Measurements from ENCODE around the gene MAD1L1.

MAD1L1 gene

GRCh38 chr7:2072042-2072441 lies 160.7 kb downstream of the MAD1L1 start:
- H3K4me1 ChIP-seq (ENCODE audit: control insufficient read depth, insufficient read depth, low read length, poor library complexity, severe bottlenecking), result no peaks in the 10 kb centered on the region
- no peak overlapping the region for H3K27ac ChIP-seq (ENCODE audit: insufficient read depth, low read length, poor library complexity, severe bottlenecking)
- H3K9me3 ChIP-seq (ENCODE audit: control insufficient read depth, low read length), result no peaks in the 10 kb centered on the region
- H3K4me3 ChIP-seq (ENCODE audit: insufficient read depth, low read depth, low read length, poor library complexity, severe bottlenecking), result no peak overlapping the region
- no peak for DNase-seq
- H3K36me3 ChIP-seq (ENCODE audit: control insufficient read depth, insufficient read depth, low read length), result no peaks in the 10 kb centered on the region
- no peaks in the 10 kb centered on the region for H3K27me3 ChIP-seq (replicated peaks; ENCODE audit: control insufficient read depth, insufficient read depth, low read length, poor library complexity, severe bottlenecking)

DNA sequence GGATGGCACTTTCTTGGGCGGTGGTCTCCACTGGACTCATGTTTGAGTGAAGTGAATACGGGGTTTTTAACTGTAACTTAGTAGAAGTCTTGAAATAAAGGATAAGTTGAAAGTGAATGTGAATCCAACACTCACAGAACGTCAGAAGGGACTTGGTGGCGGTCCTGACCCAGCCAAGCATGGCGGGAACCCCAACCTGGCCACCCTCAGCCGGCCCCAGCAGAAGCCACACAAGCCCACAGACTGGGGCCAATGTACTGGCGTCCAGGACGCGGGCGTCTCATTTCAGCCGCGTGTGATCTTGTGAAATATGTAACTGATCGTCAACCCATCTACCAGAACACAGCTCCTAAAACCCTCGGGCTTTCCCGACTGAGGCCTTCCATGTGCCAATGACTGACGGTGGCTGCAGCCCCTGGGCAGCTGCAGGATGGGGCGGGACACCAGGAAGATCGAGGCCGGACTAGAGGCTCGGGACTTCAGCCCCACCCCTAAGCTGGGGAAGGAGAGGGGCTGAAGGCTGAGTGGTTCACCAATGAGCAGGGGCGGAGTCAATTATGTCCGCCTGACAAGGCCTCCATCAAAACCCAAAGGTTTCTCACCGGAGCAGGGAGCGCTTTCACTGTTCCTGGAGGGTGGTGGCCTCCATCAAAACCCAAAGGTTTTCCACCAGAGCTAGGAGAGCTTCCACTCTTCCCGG lies 161.5 kb downstream of the MAD1L1 start:
- DNase-seq, result no peak
- Histone ChIP-seq H3K9me3 (ENCODE audit: control insufficient read depth, low read length) (no peaks in the 10 kb centered on the region), H3K27ac (ENCODE audit: insufficient read depth, low read length, poor library complexity, severe bottlenecking) (no peak overlapping the region), H3K27me3 (replicated peaks; ENCODE audit: control insufficient read depth, insufficient read depth, low read length, poor library complexity, severe bottlenecking) (no peaks in the 10 kb centered on the region), H3K4me3 (ENCODE audit: insufficient read depth, low read depth, low read length, poor library complexity, severe bottlenecking) (no peak overlapping the region), H3K4me1 (ENCODE audit: control insufficient read depth, insufficient read depth, low read length, poor library complexity, severe bottlenecking) (peaks cover 7% of the 10 kb centered on the region), H3K36me3 (ENCODE audit: control insufficient read depth, insufficient read depth, low read length) (no peaks in the 10 kb centered on the region)

DNA sequence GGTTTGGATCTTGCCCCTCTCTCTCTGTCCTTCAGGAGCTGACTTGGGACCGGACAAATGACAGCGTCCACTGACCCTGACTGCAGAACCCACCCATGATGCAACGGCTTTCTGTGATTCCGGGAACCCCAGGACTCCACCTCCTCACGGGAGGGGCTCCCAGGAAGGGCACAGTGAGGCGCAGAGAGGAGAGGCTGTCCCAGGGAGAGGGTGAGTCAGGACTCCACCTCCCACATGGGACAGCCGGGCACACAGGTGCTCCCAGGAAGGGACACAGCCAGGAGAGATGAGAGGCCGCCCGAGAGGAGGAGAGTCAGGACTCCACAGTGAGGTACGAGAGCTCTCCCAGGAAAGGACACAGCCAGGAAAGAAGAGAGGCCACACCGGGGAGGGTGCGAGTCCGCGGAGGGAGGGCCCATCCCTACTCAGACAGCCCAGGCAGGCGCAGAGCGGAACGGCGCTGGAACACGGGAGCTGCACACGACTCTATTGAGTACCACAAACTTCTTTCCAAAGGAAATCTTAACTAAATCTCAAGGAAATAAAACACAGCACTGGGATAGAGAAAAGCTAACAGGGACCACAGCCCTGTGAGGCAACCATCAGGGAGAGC lies 162.5 kb downstream of the MAD1L1 start:
- H3K36me3 ChIP-seq (ENCODE audit: control insufficient read depth, insufficient read depth, low read length), result no peaks in the 10 kb centered on the region
- H3K4me1 ChIP-seq (ENCODE audit: control insufficient read depth, insufficient read depth, low read length, poor library complexity, severe bottlenecking), result peaks cover 12% of the 10 kb centered on the region
- no peaks in the 10 kb centered on the region for H3K27me3 ChIP-seq (replicated peaks; ENCODE audit: control insufficient read depth, insufficient read depth, low read length, poor library complexity, severe bottlenecking)
- H3K9me3 ChIP-seq (ENCODE audit: control insufficient read depth, low read length), result no peaks in the 10 kb centered on the region
- no peak for DNase-seq
- H3K27ac ChIP-seq (ENCODE audit: insufficient read depth, low read length, poor library complexity, severe bottlenecking), result no peak overlapping the region
- H3K4me3 ChIP-seq (ENCODE audit: insufficient read depth, low read depth, low read length, poor library complexity, severe bottlenecking), result no peak overlapping the region

DNA sequence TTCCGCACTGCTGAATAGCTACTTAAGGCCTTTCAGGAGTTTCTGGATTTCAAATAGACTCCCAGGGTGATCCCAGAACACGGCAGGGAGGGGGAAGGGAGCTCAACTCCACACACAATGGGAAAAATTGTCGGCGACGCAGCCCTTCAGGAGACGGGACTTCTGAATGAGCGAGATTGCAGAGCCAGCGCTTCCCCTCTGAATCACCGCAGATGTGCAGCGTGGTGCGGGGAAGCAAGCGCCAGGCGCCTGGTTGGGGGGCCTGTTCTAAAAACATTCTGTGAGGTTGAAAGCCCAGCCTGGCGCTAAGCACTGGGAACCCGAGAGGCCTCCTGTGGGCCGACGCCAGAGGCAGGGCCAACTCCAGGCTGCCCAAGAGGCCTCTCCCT lies 163.3 kb downstream of the MAD1L1 start:
- no peak for DNase-seq
- no peak overlapping the region for H3K4me3 ChIP-seq (ENCODE audit: insufficient read depth, low read depth, low read length, poor library complexity, severe bottlenecking)
- H3K27ac ChIP-seq (ENCODE audit: insufficient read depth, low read length, poor library complexity, severe bottlenecking), result no peak overlapping the region
- H3K27me3 ChIP-seq (replicated peaks; ENCODE audit: control insufficient read depth, insufficient read depth, low read length, poor library complexity, severe bottlenecking), result no peaks in the 10 kb centered on the region
- H3K36me3 ChIP-seq (ENCODE audit: control insufficient read depth, insufficient read depth, low read length), result no peaks in the 10 kb centered on the region
- H3K4me1 ChIP-seq (ENCODE audit: control insufficient read depth, insufficient read depth, low read length, poor library complexity, severe bottlenecking), result peaks cover 12% of the 10 kb centered on the region
- no peaks in the 10 kb centered on the region for H3K9me3 ChIP-seq (ENCODE audit: control insufficient read depth, low read length)

GRCh38 chr7:2068693-2069471 lies 163.9 kb downstream of the MAD1L1 start:
- H3K36me3 ChIP-seq (ENCODE audit: control insufficient read depth, insufficient read depth, low read length), result no peaks in the 10 kb centered on the region
- peaks cover 14% of the 10 kb centered on the region for H3K4me1 ChIP-seq (ENCODE audit: control insufficient read depth, insufficient read depth, low read length, poor library complexity, severe bottlenecking)
- no peak for DNase-seq
- no peak overlapping the region for H3K4me3 ChIP-seq (ENCODE audit: insufficient read depth, low read depth, low read length, poor library complexity, severe bottlenecking)
- no peaks in the 10 kb centered on the region for H3K9me3 ChIP-seq (ENCODE audit: control insufficient read depth, low read length)
- no peak overlapping the region for H3K27ac ChIP-seq (ENCODE audit: insufficient read depth, low read length, poor library complexity, severe bottlenecking)
- no peaks in the 10 kb centered on the region for H3K27me3 ChIP-seq (replicated peaks; ENCODE audit: control insufficient read depth, insufficient read depth, low read length, poor library complexity, severe bottlenecking)

- H3K4me1 ChIP-seq (ENCODE audit: control insufficient read depth, insufficient read depth, low read length, poor library complexity, severe bottlenecking), result peaks cover 16% of the 10 kb centered on the region
- no peak overlapping the region for H3K27ac ChIP-seq (ENCODE audit: insufficient read depth, low read length, poor library complexity, severe bottlenecking)
- no peaks in the 10 kb centered on the region for H3K9me3 ChIP-seq (ENCODE audit: control insufficient read depth, low read length)
- H3K27me3 ChIP-seq (replicated peaks; ENCODE audit: control insufficient read depth, insufficient read depth, low read length, poor library complexity, severe bottlenecking), result no peaks in the 10 kb centered on the region
- H3K4me3 ChIP-seq (ENCODE audit: insufficient read depth, low read depth, low read length, poor library complexity, severe bottlenecking), result no peak overlapping the region
- no peaks in the 10 kb centered on the region for H3K36me3 ChIP-seq (ENCODE audit: control insufficient read depth, insufficient read depth, low read length)
- DNase-seq, result no peak
Observed at GRCh38 chr7:2066251-2066919, 166.4 kb downstream of the MAD1L1 start.

- Histone ChIP-seq H3K27ac (ENCODE audit: insufficient read depth, low read length, poor library complexity, severe bottlenecking) (no peak overlapping the region), H3K4me1 (ENCODE audit: control insufficient read depth, insufficient read depth, low read length, poor library complexity, severe bottlenecking) (peaks cover 16% of the 10 kb centered on the region), H3K9me3 (ENCODE audit: control insufficient read depth, low read length) (no peaks in the 10 kb centered on the region), H3K36me3 (ENCODE audit: control insufficient read depth, insufficient read depth, low read length) (no peaks in the 10 kb centered on the region), H3K27me3 (replicated peaks; ENCODE audit: control insufficient read depth, insufficient read depth, low read length, poor library complexity, severe bottlenecking) (no peaks in the 10 kb centered on the region), H3K4me3 (ENCODE audit: insufficient read depth, low read depth, low read length, poor library complexity, severe bottlenecking) (no peak overlapping the region)
- no peak for DNase-seq
Observed at GRCh38 chr7:2065528-2065927, 167.2 kb downstream of the MAD1L1 start.

DNA sequence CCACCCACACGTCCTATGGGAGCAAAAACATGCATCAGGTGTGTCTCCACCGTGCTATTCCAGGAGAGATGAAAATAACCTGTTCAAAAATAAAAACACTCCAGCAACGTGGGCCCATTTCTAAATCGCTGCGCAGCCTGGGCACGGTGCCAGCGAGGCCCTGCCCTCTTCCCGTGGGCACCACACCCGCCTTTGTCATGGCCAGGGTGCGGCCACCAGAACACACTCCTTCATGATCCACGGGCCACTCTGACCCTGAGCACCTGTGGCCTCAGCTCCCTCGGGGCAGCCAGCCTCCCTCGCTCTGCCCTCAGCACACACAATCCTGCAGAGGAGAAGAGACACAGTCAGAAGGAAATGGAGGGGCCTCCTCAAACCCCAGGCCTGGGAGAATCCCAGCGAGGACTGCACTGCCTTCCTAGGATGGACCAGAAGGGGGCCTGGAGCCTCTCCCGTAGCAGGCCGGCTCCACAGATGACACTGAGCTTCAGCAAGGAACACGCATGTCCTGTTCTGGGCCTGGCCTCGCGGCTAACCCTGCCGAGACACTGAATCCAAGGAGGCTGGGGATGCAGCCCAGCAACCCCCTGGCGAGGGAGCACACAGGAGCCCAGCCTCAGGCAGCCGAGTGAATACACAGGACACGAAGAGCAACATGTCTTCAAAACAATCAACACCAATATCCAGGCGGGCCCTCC lies 169.0 kb downstream of the MAD1L1 start:
- peaks cover 16% of the 10 kb centered on the region for H3K4me1 ChIP-seq (ENCODE audit: control insufficient read depth, insufficient read depth, low read length, poor library complexity, severe bottlenecking)
- H3K4me3 ChIP-seq (ENCODE audit: insufficient read depth, low read depth, low read length, poor library complexity, severe bottlenecking), result no peak overlapping the region
- no peak for DNase-seq
- no peaks in the 10 kb centered on the region for H3K27me3 ChIP-seq (replicated peaks; ENCODE audit: control insufficient read depth, insufficient read depth, low read length, poor library complexity, severe bottlenecking)
- peaks cover 3% of the 10 kb centered on the region for H3K9me3 ChIP-seq (ENCODE audit: control insufficient read depth, low read length)
- no peak overlapping the region for H3K27ac ChIP-seq (ENCODE audit: insufficient read depth, low read length, poor library complexity, severe bottlenecking)
- H3K36me3 ChIP-seq (ENCODE audit: control insufficient read depth, insufficient read depth, low read length), result no peaks in the 10 kb centered on the region

DNA sequence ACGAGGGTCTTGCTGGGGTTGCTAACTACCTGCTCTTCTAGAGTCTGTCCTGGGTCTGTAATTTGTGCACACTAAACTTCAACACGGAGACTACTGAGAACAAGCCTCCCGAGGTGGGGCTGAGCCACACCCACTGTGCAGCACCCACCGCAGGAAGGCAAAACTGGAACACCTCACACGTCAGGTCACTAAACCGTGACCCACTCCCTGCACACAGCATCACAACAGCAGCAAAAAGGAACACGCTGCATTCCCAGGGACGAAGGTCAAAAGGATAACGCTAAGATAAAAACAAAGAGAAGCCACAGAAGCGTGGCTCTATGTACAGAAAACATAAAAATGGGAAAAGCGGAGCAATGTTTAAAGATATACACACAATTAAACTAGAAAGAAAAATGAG lies 170.1 kb downstream of the MAD1L1 start:
- Histone ChIP-seq H3K36me3 (ENCODE audit: control insufficient read depth, insufficient read depth, low read length) (no peaks in the 10 kb centered on the region), H3K27me3 (replicated peaks; ENCODE audit: control insufficient read depth, insufficient read depth, low read length, poor library complexity, severe bottlenecking) (no peaks in the 10 kb centered on the region), H3K4me3 (ENCODE audit: insufficient read depth, low read depth, low read length, poor library complexity, severe bottlenecking) (no peak overlapping the region), H3K4me1 (ENCODE audit: control insufficient read depth, insufficient read depth, low read length, poor library complexity, severe bottlenecking) (peaks cover 16% of the 10 kb centered on the region), H3K9me3 (ENCODE audit: control insufficient read depth, low read length) (peaks cover 3% of the 10 kb centered on the region), H3K27ac (ENCODE audit: insufficient read depth, low read length, poor library complexity, severe bottlenecking) (no peak overlapping the region)
- no peak for DNase-seq

Data from effector memory CD4-positive, alpha-beta T cell (primary cell).